H1 (cell line): ENCODE results near the gene FAM3B. TPM values are rescaled to one million over a fixed set of nuclear protein-coding genes. Genes with fewer than 3 reads are reported as not detected.

Experiments
- CTCF ChIA-PET: fragments of 300-600 bp; sonication (Branson Sonifier 250); formaldehyde crosslinking; loops from one replicate; lab custom pipeline; 2021; ENCODE audit not compliant: partially characterized antibody; lab: Charles Lee
- POLR2A ChIA-PET: fragments of 300-600 bp; sonication (Branson Sonifier 250); formaldehyde crosslinking; loops from one replicate; lab custom pipeline; 2021; ENCODE audit warnings: inconsistent platforms; ENCODE audit not compliant: partially characterized antibody; lab: Charles Lee
- DNase-seq, 2 experiments: peaks; one replicate each; pipeline versions ENCODE4 v3.0.0 to v3.0.0-alpha.2; 2010 to 2022; ENCODE audit warnings: low spot score in 2 of 2, low read depth in 1 of 2, mixed read lengths in 1 of 2
- FAIRE-seq: peaks from 2 replicates; lab custom pipeline; 2011; peaks lifted over from hg19 to GRCh38; lab: Jason Lieb, UNC
- H2AFZ ChIP-seq: 2 replicates; pipeline ENCODE4 v1.8.1; 2012; ENCODE audit warnings: low read length, inconsistent platforms
- H2AK5ac ChIP-seq: 2 replicates; pipeline ENCODE4 v1.6.1; 2013; ENCODE audit warnings: low read depth, low read length
- H2BK120ac ChIP-seq: replicated peaks from 2 replicates; pipeline ENCODE3; 2013; ENCODE audit warnings: low read depth, low read length, inconsistent platforms
- H2BK12ac ChIP-seq: 2 replicates; pipeline ENCODE4 v1.6.1; 2013; ENCODE audit warnings: low read depth, low read length
- H2BK15ac ChIP-seq: 2 replicates; pipeline ENCODE4 v1.6.1; 2013; ENCODE audit warnings: low read length
- H2BK20ac ChIP-seq: 2 replicates; pipeline ENCODE4 v1.6.1; 2013; ENCODE audit warnings: low read length
- H2BK5ac ChIP-seq: 2 replicates; pipeline ENCODE4 v1.6.1; 2013; ENCODE audit warnings: low read depth, low read length
- H3K14ac ChIP-seq: 2 replicates; pipeline ENCODE4 v1.6.1; 2013; ENCODE audit warnings: inconsistent platforms; ENCODE audit not compliant: insufficient read length
- H3K18ac ChIP-seq: 2 replicates; pipeline ENCODE4 v1.6.1; 2013; ENCODE audit warnings: low read length; ENCODE audit errors: extremely low read depth
- H3K23ac ChIP-seq: 2 replicates; pipeline ENCODE4 v1.6.1; 2013; ENCODE audit warnings: inconsistent platforms; ENCODE audit not compliant: insufficient read length
- H3K23me2 ChIP-seq: 2 replicates; pipeline ENCODE4 v1.6.1; 2013; ENCODE audit warnings: low read depth, low read length
- H3K27ac ChIP-seq: 2 replicates; pipeline ENCODE4 v1.6.1; 2011; ENCODE audit warnings: low read depth, low read length, inconsistent platforms
- H3K27me3 ChIP-seq, 4 experiments: replicated peaks in 1 of 4; 1 replicate in 1 of 4; 2 replicates in 3 of 4; pipeline versions ENCODE4 v1.6.1 to v1.8.1; 2011 to 2013; ENCODE audit warnings: low read length in 3 of 4, mild to moderate bottlenecking in 3 of 4, inconsistent platforms in 2 of 4, mixed read lengths in 2 of 4, moderate library complexity in 1 of 4; ENCODE audit not compliant: control insufficient read depth in 3 of 4, insufficient read depth in 3 of 4; ENCODE audit errors: extremely low read depth in 1 of 4
- H3K36me3 ChIP-seq, 4 experiments: 2 replicates each; pipeline versions ENCODE4 v1.6.1 to v1.8.1; 2011 to 2013; ENCODE audit warnings: mild to moderate bottlenecking in 4 of 4, low read length in 3 of 4, moderate library complexity in 2 of 4, control low read depth in 1 of 4, inconsistent platforms in 1 of 4; ENCODE audit not compliant: insufficient read depth in 4 of 4, control insufficient read depth in 2 of 4
- H3K4ac ChIP-seq: replicated peaks from 2 replicates; pipeline ENCODE3; 2013; ENCODE audit warnings: low read length, low read depth, mixed read lengths, inconsistent platforms; ENCODE audit not compliant: insufficient read length
- H3K4me1 ChIP-seq, 4 experiments: replicated peaks in 1 of 4; 1 replicate in 1 of 4; 2 replicates in 3 of 4; pipeline versions ENCODE4 v1.6.1 to v1.8.1; 2011 to 2013; ENCODE audit warnings: low read length in 3 of 4, inconsistent platforms in 2 of 4, mixed read lengths in 1 of 4; ENCODE audit not compliant: insufficient read depth in 4 of 4, control insufficient read depth in 3 of 4
- H3K4me2 ChIP-seq, 2 experiments: 2 replicates each; pipeline versions ENCODE4 v1.6.1 to v1.8.1; 2011 to 2013; ENCODE audit warnings: low read depth in 2 of 2, low read length in 2 of 2, control low read depth in 1 of 2, inconsistent platforms in 1 of 2, mild to moderate bottlenecking in 1 of 2; ENCODE audit not compliant: insufficient read depth in 1 of 2
- H3K4me3 ChIP-seq, 4 experiments: fragments of 200-600, 300-600 bp in 1 of 4; sonication (generic), shearing (Covaris generic), sonication (Bioruptor Twin) in 1 of 4; 2 replicates each; pipeline versions ENCODE4 v1.5.1 to v1.8.1; 2011 to 2016; ENCODE audit warnings: low read length in 4 of 4, low read depth in 3 of 4, control low read depth in 2 of 4, inconsistent platforms in 2 of 4, mild to moderate bottlenecking in 2 of 4, mixed read lengths in 1 of 4, moderate library complexity in 1 of 4; ENCODE audit not compliant: insufficient read depth in 2 of 4; ENCODE audit errors: extremely low read depth in 1 of 4
- H3K56ac ChIP-seq: replicated peaks from 2 replicates; pipeline ENCODE3; 2013; ENCODE audit warnings: low read depth, mild to moderate bottlenecking, mixed read lengths, low read length, inconsistent platforms; ENCODE audit not compliant: insufficient read length
- H3K79me1 ChIP-seq: 2 replicates; pipeline ENCODE4 v1.6.1; 2013; ENCODE audit warnings: low read depth, low read length, control low read depth
- H3K79me2 ChIP-seq, 2 experiments: 2 replicates each; pipeline versions ENCODE4 v1.6.1 to v1.8.1; 2012 to 2013; ENCODE audit warnings: low read length in 2 of 2, mild to moderate bottlenecking in 2 of 2, inconsistent platforms in 1 of 2; ENCODE audit not compliant: insufficient read depth in 2 of 2, control insufficient read depth in 1 of 2
- H3K9ac ChIP-seq, 4 experiments: replicated peaks in 1 of 4; 1 replicate in 1 of 4; 2 replicates in 3 of 4; pipeline versions ENCODE4 v1.6.1 to v1.8.1; 2011 to 2013; ENCODE audit warnings: low read depth in 3 of 4, low read length in 3 of 4, control low read depth in 2 of 4, mild to moderate bottlenecking in 2 of 4, moderate library complexity in 2 of 4, inconsistent platforms in 1 of 4; ENCODE audit errors: extremely low read depth in 1 of 4
- H3K9me3 ChIP-seq, 2 experiments: 2 replicates each; pipeline versions ENCODE4 v1.6.1 to v1.8.1; 2012 to 2013; ENCODE audit warnings: mild to moderate bottlenecking in 2 of 2, moderate library complexity in 2 of 2, control low read depth in 1 of 2, inconsistent platforms in 1 of 2, low read depth in 1 of 2, low read length in 1 of 2, mixed read lengths in 1 of 2; ENCODE audit not compliant: insufficient read depth in 2 of 2
- H4K20me1 ChIP-seq, 2 experiments: replicated peaks in 1 of 2; 2 replicates each; pipeline versions ENCODE3 to v1.8.1; 2011 to 2013; ENCODE audit warnings: inconsistent platforms in 2 of 2, low read length in 2 of 2, mild to moderate bottlenecking in 1 of 2; ENCODE audit not compliant: insufficient read depth in 2 of 2, control insufficient read depth in 1 of 2
- H4K5ac ChIP-seq: 2 replicates; pipeline ENCODE4 v1.6.1; 2013; ENCODE audit warnings: low read length, low read depth, mixed read lengths, inconsistent platforms; ENCODE audit not compliant: insufficient read length
- H4K8ac ChIP-seq: 2 replicates; pipeline ENCODE4 v1.8.0; 2013; ENCODE audit warnings: mild to moderate bottlenecking, moderate library complexity, low read length, inconsistent platforms; ENCODE audit not compliant: insufficient read depth; ENCODE audit errors: extremely low read depth
- H4K91ac ChIP-seq: replicated peaks from 2 replicates; pipeline ENCODE3; 2013; ENCODE audit warnings: low read length, mixed read lengths, inconsistent platforms; ENCODE audit not compliant: insufficient read length
- ASH2L ChIP-seq: fragments of 200-600, 300-600 bp; sonication (generic); IDR thresholded peaks from one replicate; pipeline ENCODE4 v1.7.1; 2017; ENCODE audit warnings: low read length
- ATF2 ChIP-seq: IDR thresholded peaks from 2 replicates; pipeline ENCODE4 v1.6.1; 2012; ENCODE audit warnings: low read length, inconsistent platforms
- CTBP2 ChIP-seq: IDR thresholded peaks from 2 replicates; pipeline ENCODE4 v1.7.0; 2011; ENCODE audit warnings: borderline replicate concordance, mild to moderate bottlenecking, moderate library complexity, mixed read lengths, low read length; ENCODE audit not compliant: insufficient read depth, insufficient read length
- EP300 ChIP-seq, 2 experiments: IDR thresholded peaks; 1 replicate in 1 of 2; 2 replicates in 1 of 2; pipeline ENCODE4 v1.6.1; 2011 to 2012; ENCODE audit warnings: low read depth in 2 of 2, low read length in 2 of 2, mild to moderate bottlenecking in 2 of 2, borderline replicate concordance in 1 of 2, inconsistent platforms in 1 of 2, moderate library complexity in 1 of 2
- GTF2F1 ChIP-seq: IDR thresholded peaks from 2 replicates; pipeline ENCODE4 v1.6.1; 2012; ENCODE audit warnings: low read depth, low read length, improper control_type of control experiment, borderline replicate concordance
- NRF1 ChIP-seq: IDR thresholded peaks from 2 replicates; pipeline ENCODE4 v1.6.1; 2011; ENCODE audit warnings: mild to moderate bottlenecking, low read depth, low read length, improper control_type of control experiment
- RNF2 ChIP-seq: fragments of 200-900, 300-1000 bp; sonication (generic); IDR thresholded peaks from 2 replicates; pipeline ENCODE4 v1.7.1; 2016; ENCODE audit warnings: borderline replicate concordance, low read depth, mild to moderate bottlenecking, antibody characterized with exemption, low read length; ENCODE audit not compliant: poor library complexity, severe bottlenecking; ENCODE audit errors: missing control alignments
- SP2 ChIP-seq: IDR thresholded peaks from 2 replicates; pipeline ENCODE4 v1.6.1; 2012; ENCODE audit warnings: mild to moderate bottlenecking, low read length, inconsistent platforms
- SRF ChIP-seq: IDR thresholded peaks from 2 replicates; pipeline ENCODE4 v1.6.1; 2011; ENCODE audit warnings: mild to moderate bottlenecking, low read depth, low read length, moderate library complexity
- WGBS, 2 experiments: shearing (Covaris generic) in 1 of 2; methylation state at CpG; one replicate each; pipeline versions ENCODE4 v1.1.6 to v1.1.7; 2013 to 2015; ENCODE audit warnings: low lambda C conversion rate in 2 of 2, mixed read lengths in 2 of 2, inconsistent platforms in 1 of 2, low coverage in 1 of 2, missing lambda C conversion rate in 1 of 2; ENCODE audit not compliant: insufficient replicate concordance in 2 of 2, insufficient coverage in 1 of 2, insufficient read length in 1 of 2; ENCODE audit errors: extremely low coverage in 1 of 2, missing lambda C conversion rate in 1 of 2; 5-methylcytosine and 5-hydroxymethylcytosine counted together
- polyA plus RNA-seq, 7 experiments: library from polyadenylated mRNA; depleted of rRNA in 3 of 7; stranded (reverse) in 5 of 7; unstranded in 2 of 7; fragments of >200 nt in 5 of 7; fragments of 200-250 nt in 2 of 7; gene quantifications; 1 replicate in 5 of 7; 2 replicates in 1 of 7; 4 replicates in 1 of 7; pipeline versions ENCODE4 v1.2.1 to v1.2.3, GENCODE V29; 2011 to 2013; ENCODE audit warnings: missing spikeins in 2 of 7, mixed read lengths in 2 of 7
- total RNA-seq: library from RNA; stranded (reverse); fragmentation: NEBNext Ultra II Directional; extraction: Animal tissue kit (Norgen Biotek cat#: 25700); gene quantifications from 2 replicates; pipeline ENCODE4 v1.2.1, GENCODE V29; 2021

Gene FAM3B
- total and polyA plus RNA-seq, 2 of the 8 experiments (the other 6 are each of a cell fraction or from before 2014, with no cell fraction given): 2.0 TPM

DNA sequence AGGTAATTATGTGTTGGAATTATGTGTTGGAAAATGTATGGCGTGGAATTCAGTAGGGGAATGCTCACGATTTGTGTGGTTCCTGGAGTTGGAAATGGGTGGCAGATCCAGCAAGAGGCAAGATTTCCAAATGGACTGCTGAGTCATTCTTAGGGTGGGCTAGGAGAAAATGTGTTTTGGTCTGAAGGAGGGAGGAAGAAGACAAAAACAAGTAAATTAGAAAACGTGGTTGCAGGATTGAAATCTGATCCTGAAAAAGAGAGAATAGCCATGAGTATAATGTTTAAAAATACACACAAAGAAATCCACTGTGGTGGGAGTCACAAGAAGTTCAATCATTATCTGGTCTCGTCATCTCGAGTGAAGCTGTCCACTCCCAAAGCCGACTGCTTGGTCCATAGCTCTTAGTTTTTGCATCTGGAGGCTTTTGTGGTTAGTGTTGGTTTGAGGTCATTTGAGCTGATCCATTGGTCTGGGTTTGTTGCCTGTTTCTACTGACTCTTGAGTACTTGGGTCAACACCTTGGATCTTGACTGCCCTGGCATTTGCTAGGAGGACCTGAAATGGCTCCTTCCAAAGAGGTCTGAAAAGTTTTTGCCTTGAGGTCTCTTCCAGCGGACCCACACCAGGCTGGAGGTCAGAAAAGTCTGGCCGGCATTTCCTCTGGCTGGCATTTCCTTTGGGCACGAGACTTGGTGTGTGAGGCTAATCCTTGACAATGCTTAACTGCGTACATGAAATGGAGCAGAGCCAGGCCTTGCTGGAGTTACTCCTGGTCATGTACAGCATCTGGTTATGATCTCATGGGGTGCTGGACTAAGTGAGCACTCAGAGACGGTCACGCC, 54.5 kb downstream of the FAM3B start:
- no peaks in the 10 kb centered on the region for H3K9me3 ChIP-seq
- TF ChIP-seq RNF2 (no peak), GTF2F1 (no peak), SRF (no peak), CTBP2 (no peak), ASH2L (no peak), SP2 (no peak), ATF2 (no peak), NRF1 (no peak), EP300 (IDR thresholded peaks at IDR 0.05; ENCODE audit: borderline replicate concordance in 1 of 2, low read depth in 2 of 2, low read length in 2 of 2) (no peak)

More for the DNA sequence above, 54.5 kb downstream of the FAM3B start:
- Histone ChIP-seq H2AK5ac (no peak overlapping the region; the same call in 1 of the 2 replicates), H2BK120ac (no peak overlapping the region), H2BK15ac (peak overlapping the region; percentile 61; the same call in 1 of the 2 replicates), H3K14ac (no peak overlapping the region), H3K18ac (no peak overlapping the region), H4K8ac (no peak overlapping the region; the same call in 1 of the 2 replicates), H3K23me2 (no peaks in the 10 kb centered on the region; the same call in 1 of the 2 replicates), H3K4me1 (peaks cover 0 to 15% (median 3%) of the 10 kb centered on the region in 4 experiments; a peak in 5 of 7 replicates), H2BK12ac (no peak overlapping the region), H3K4me2 (no peak overlapping the region; a peak in 1 of 4 replicates), H3K36me3 (no peaks in the 10 kb centered on the region), H3K4me3 (no peak overlapping the region), H3K79me2 (no peaks in the 10 kb centered on the region), H3K27me3 (peaks cover 0 to 1% (median 0%) of the 10 kb centered on the region in 4 experiments; a peak in 1 of 7 replicates), H3K23ac (no peak overlapping the region), H2BK5ac (no peak overlapping the region; the same call in 1 of the 2 replicates), H3K4ac (no peak overlapping the region), H3K56ac (no peak overlapping the region), H4K20me1 (no peaks in the 10 kb centered on the region), H3K9ac (no peak overlapping the region), H3K27ac (no peak overlapping the region), H2AFZ (no peak overlapping the region), H4K91ac (no peak overlapping the region), H2BK20ac (0 out of 2 replicates have a peak overlapping the region, but pooled peaks have one; percentile 72), H3K79me1 (no peaks in the 10 kb centered on the region; the same call in 1 of the 2 replicates), H4K5ac (no peak overlapping the region)
- DNase-seq: no peak
- 88 to 100% methylated on average over 1 to 12 of the region's 12 CpGs for WGBS, 2 experiments
- POLR2A ChIA-PET: no interaction called here
- no peak for FAIRE-seq
- CTCF ChIA-PET: interaction anchor here (1.1 to 7.3 kb wide), 9 partner anchors 9 to 242 kb away, joined by 3 to 53 read pairs (median 13); partner anchors contain the start of gene MX2
